T-helper 2 cell treated with Interferon-gamma antibody and Interleukin-4, amounts not matched to agents 100 ng/mL and 5 ng/mL, for 36 hours (primary cell): Measurements from ENCODE around the gene CMTM7. TPM values are rescaled to one million over a fixed set of nuclear protein-coding genes. Genes with fewer than 3 reads are reported as not detected.

Experiments
- intact Hi-C: fragments of 100-400 bp; cut with micrococcal nuclease; formaldehyde crosslinking; loops from one replicate; pipeline ENCODE4 v1.15.1; 2023
- total RNA-seq: library from RNA; stranded (reverse); gene quantifications from 2 replicates; pipeline ENCODE4 v1.2.3, GENCODE V29; 2022

CMTM7 gene
- 58.6 and 64.8 TPM in 2 replicates for total RNA-seq

- intact Hi-C loops, result loop anchor here (1.0 to 10.0 kb wide), 6 partner anchors 9 to 277 kb away; partner anchors contain the start of gene DYNC1LI1
These were observed at the start of gene CMTM7 for GRCh38 chr3:32391643-32392535. CMTM7 (plus strand) TSS chr3:32391853; CDS start chr3:32391907, 54 bp downstream.

GRCh38 chr3:32347343-32348125 lies 44.1 kb upstream of the CMTM7 start:
- intact Hi-C loops, result no loop called here

- intact Hi-C loops, result no loop called here
These were observed 42.5 kb upstream of the CMTM7 start for GRCh38 chr3:32349184-32349583.

- intact Hi-C loops, result no loop called here
These were observed 39.1 kb upstream of the CMTM7 start for GRCh38 chr3:32352563-32352962.

- intact Hi-C loops, result no loop called here
These were observed 38.3 kb upstream of the CMTM7 start for GRCh38 chr3:32353351-32353750.

- intact Hi-C loops, result no loop called here
These were observed 37.3 kb upstream of the CMTM7 start for GRCh38 chr3:32354362-32354778.

GRCh38 chr3:32355751-32356291 lies 35.8 kb upstream of the CMTM7 start:
- intact Hi-C loops, result no loop called here

- intact Hi-C loops, result no loop called here
These were observed 31.7 kb upstream of the CMTM7 start for GRCh38 chr3:32359766-32360492.

- intact Hi-C loops, result no loop called here
These were observed 31.2 kb upstream of the CMTM7 start for GRCh38 chr3:32360493-32360827.

- intact Hi-C loops, result no loop called here
These were observed 24.8 kb upstream of the CMTM7 start for GRCh38 chr3:32366638-32367397.

GRCh38 chr3:32367442-32367841 lies 24.2 kb upstream of the CMTM7 start:
- intact Hi-C loops, result no loop called here

GRCh38 chr3:32371461-32372212 lies 20.0 kb upstream of the CMTM7 start:
- intact Hi-C loops, result loop anchor here (10.0 kb wide), 1 partner anchor 293 kb away; no protein-coding TSS in a partner anchor

- intact Hi-C loops, result loop anchor here (10.0 kb wide), 1 partner anchor 293 kb away; no protein-coding TSS in a partner anchor
These were observed 19.5 kb upstream of the CMTM7 start for GRCh38 chr3:32372213-32372490.

GRCh38 chr3:32373276-32373675 lies 18.4 kb upstream of the CMTM7 start:
- intact Hi-C loops, result loop anchor here (10.0 kb wide), 1 partner anchor 292 kb away; no protein-coding TSS in a partner anchor

GRCh38 chr3:32373844-32374243 lies 17.8 kb upstream of the CMTM7 start:
- intact Hi-C loops, result loop anchor here (10.0 kb wide), 1 partner anchor 291 kb away; no protein-coding TSS in a partner anchor

GRCh38 chr3:32374788-32375595 lies 16.7 kb upstream of the CMTM7 start:
- intact Hi-C loops, result loop anchor here (1.0 to 10.0 kb wide), 5 partner anchors 17 to 290 kb away; no protein-coding TSS in a partner anchor

- intact Hi-C loops, result loop anchor here (1.0 to 10.0 kb wide), 5 partner anchors 17 to 289 kb away; no protein-coding TSS in a partner anchor
These were observed 16.1 kb upstream of the CMTM7 start for GRCh38 chr3:32375596-32375930.

GRCh38 chr3:32376115-32376514 lies 15.5 kb upstream of the CMTM7 start:
- intact Hi-C loops, result loop anchor here (10.0 kb wide), 1 partner anchor 289 kb away; no protein-coding TSS in a partner anchor
